Germinal center (tissue), 1 donor: Measurements from ENCODE around the gene RGS1.

Source experiments
- DNase-seq: peaks from one replicate; pipeline ENCODE4 v3.0.0; 2012; ENCODE audit warnings: mixed read lengths, low spot score

Gene RGS1

GRCh38 chr1:192553741-192554140 is 21.8 kb upstream of the RGS1 start:
- no peak for DNase-seq

DNA sequence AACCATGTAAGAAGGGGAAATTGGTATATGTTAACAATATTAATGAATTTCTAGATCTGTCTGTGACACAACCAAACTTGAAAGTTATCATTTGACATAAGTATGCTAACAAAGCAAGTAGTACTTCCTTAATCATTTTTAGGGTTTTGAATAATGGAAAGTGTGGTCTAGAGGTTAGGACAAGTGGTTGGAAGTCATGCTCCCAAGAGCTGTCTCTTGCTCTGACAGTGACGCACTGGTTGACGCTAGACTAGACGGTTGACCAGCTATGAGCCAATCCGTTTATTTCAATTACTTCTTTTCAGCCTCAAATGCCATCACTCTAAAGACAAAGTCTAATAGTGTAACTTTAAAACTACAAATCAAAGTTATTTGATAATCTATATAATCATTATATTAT is 20.7 kb upstream of the RGS1 start:
- DNase-seq, result no peak

DNA sequence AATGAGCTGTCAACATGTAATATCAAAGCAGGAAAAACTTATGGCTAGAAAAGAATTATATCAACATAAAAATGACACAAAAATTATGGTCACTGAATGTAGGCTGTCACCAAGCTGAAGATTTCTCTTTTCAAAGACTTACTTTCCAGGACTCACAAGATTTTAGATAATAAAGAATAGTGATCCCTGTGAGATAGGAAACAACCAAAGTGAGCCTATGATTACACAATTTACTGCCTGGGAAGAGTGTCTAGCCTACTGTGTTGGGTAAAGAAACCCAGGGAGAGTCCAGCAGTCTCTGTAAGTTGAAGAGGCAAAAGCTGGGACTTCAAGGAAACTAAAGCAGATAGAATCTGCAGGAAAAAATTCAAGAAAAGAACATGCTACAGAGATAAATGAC is 20.2 kb upstream of the RGS1 start:
- no peak for DNase-seq

DNA sequence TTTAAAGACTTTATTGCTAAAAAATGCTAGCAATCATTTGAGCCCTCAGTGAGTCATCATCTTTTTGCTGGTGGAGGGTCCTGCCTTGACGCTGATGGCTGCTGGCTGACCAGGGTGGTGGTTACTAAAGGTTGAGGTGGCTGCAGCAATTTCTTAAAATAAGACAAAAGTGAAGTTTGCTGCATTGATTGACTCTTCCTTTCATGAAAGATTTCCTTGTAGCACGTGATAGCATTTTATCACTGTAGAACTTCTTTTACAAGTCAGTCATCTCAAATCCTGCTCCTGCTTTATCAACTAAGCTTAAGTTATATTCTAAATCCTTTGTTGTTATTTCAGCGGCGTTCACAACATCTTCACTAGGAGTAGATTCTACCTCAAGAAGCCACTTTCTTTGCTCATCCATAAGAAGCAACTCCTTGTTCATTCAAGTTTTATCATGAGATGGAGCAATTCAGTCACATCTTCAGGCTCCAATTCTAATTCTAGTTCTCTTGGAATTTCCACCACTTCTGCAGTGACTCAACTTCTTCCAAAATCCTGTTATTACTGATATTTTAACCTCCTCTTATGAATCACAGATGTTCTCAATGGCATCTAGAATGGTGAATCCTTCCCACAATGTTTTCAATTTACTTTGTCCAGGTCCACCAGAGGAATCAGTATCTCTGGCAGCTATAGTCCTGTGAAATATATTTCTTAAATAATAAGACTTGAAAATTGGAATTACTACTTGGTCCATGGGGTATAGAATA is 17.6 kb upstream of the RGS1 start:
- DNase-seq, result no peak

GRCh38 chr1:192559115-192560006 is 16.2 kb upstream of the RGS1 start:
- DNase-seq, result no peak

GRCh38 chr1:192561301-192561700 is 14.3 kb upstream of the RGS1 start:
- DNase-seq, result no peak

DNA sequence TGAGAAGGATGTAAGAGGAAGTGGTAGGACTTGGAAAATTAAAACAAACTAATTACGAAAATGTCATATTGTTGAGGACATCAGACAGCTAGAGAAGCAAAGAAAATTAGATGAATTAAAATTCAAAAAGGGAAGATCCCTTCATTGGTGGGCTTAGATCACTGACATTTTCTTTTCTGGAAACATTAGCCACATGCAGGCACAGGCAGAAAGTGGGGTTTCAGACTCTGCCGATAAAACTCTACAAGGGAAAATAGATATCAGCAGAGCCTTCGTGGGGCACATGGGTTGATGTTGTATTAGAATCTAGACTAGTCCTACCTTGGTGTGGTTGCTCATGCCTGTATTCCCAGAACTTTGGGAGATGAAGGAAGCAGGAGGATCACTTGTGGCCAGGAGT is 12.4 kb upstream of the RGS1 start:
- no peak for DNase-seq

- DNase-seq, result no peak
These were observed 11.5 kb upstream of the RGS1 start for GRCh38 chr1:192564099-192564498.

- DNase-seq, result no peak
These were observed 9.6 kb upstream of the RGS1 start for GRCh38 chr1:192565946-192566345.

GRCh38 chr1:192566657-192567056 is 8.9 kb upstream of the RGS1 start:
- DNase-seq, result no peak

DNA sequence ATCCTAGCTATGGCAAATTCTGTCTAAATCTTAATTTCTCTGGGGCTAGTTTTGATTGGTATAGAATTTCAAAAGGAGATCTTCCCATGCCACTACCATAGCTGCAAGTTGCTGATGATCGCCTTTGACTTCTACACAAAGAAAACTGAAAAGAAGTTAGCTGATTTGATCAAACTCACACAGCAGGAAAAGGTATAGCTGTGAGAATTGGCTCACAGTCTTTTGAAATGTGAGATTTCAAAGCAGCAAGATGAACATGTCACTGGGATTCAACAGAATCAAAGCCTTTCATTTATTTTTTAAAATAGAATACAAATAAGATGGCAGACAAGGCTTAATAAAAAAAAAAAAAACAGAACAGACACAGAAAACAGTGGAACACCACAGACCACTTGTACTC is 7.5 kb upstream of the RGS1 start:
- no peak for DNase-seq

- no peak for DNase-seq
These were observed 3.9 kb upstream of the RGS1 start for GRCh38 chr1:192571668-192572067.

GRCh38 chr1:192573499-192573898 is 2.1 kb upstream of the RGS1 start:
- no peak for DNase-seq

DNA sequence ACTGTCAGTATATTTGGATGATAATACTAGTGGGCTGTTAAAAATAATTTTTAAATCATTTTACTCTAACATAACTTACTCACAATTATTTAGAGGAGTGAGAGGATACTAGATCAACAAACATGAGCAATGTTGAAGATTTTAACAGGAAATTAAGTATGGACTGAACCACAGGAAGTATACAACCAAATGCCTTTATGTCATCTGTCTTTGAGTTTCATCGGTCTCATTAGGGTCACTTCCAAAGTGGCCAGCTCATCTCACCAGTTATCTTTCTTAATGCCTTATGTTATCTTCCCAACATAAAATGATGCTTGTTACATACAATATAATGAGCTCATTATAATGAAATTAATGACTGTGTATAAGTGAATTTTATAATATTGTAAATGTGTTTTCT is 1.5 kb upstream of the RGS1 start:
- DNase-seq, result no peak

GRCh38 chr1:192576190-192577144 is 894 bp downstream of the RGS1 start:
- no peak for DNase-seq

DNA sequence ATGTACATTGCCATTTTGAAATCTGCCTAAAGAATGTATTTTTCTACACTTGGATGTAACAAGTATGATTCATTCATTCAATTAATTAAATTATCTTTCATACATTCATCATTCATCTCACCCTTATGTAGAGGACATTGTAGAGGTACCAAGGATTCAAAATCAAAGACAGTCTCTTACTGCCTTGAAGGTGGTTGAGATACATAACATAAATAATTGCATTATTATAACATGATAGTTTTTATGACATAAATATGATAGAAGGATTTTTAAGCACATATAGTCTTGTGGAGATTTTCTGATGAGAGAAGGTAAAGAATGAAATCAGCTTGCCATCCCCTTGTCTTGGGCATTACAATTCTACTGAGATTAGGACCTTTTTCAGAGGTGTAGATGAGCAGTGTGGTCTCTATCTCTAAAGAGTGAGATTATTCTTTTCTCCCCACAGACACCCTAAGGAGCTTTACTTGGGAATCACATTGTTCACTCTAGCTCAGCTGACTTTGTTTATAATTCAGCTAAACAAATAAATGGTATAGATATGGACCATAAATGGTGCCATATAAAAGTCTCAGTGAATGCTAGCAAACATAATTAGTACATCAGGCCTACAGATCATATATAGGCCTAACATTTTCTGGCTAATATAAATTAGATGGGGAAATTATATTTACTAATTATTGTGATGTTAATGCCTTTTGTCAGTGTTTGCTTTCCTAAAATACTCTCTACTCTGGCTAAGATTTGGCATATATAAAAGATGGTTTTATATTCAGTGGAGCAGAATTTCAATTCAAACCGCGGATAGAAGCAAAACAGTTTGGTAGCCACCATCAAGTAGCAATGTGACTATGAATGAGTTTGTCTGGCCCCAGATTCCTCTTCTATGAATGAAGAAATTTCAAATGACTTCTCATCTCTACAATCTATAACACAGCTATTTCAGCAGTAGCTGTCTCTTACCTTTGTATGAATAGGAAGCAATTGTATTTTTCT is 1.9 kb downstream of the RGS1 start:
- DNase-seq, result no peak

DNA sequence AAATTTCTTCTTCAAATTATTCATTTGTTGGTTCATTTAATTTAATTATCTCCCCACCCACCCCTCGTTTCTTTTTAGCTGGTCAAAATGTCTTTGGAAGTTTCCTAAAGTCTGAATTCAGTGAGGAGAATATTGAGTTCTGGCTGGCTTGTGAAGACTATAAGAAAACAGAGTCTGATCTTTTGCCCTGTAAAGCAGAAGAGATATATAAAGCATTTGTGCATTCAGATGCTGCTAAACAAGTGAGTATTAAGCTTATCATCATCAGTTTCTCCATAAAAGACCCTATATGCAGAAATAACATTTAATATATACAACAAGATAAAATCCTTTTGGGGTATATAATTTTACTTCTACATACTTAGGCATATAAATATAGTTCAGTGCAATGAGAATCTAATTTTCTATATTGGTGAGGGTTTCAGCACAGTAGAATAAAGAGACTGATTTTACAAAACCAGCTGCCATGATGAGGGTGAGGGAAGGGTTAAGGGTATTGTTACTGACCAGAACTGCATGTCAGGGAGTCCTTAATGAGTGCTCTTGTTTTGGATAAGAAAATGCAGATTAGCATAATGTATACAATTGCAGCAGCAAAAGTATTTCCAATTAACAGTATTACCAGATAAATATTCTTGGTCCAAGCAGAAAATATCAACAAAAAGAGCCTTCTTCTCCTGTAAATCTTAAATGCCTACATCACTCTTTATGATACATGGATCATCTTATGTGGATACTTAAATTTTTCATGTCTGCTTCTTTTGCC is 2.8 kb downstream of the RGS1 start:
- DNase-seq, result no peak

GRCh38 chr1:192579010-192579738 is 3.6 kb downstream of the RGS1 start:
- DNase-seq, result no peak

- DNase-seq, result no peak
These were observed 4.9 kb downstream of the RGS1 start for GRCh38 chr1:192580351-192580962.
